Activated naive CD8-positive, alpha-beta T cell treated with anti-CD3 and anti-CD28 coated beads, Interleukin-2, amount 50 U/mL, for 24 hours (primary cell): ENCODE data around the gene DTX3.
"Not testable (repeated sequence)": the region's sequence is repeated elsewhere in the genome, so short reads cannot be mapped to it uniquely, and the experiment has no call there.

Experiments used
- ATAC-seq: fragments of 150-1000 bp; cut with Tn5 transposase; one replicate; pipeline ENCODE4 v1.10.0; 2021
- DNase-seq: peaks from one replicate; pipeline ENCODE4 v3.0.0; 2021
- H3K27ac Mint-ChIP-seq: one replicate; pipeline ENCODE4 v1.8.0; 2021; ENCODE audit warnings: mild to moderate bottlenecking, mixed read lengths
- H3K27me3 Mint-ChIP-seq: one replicate; pipeline ENCODE4 v1.8.0; 2021; ENCODE audit warnings: mixed read lengths
- H3K36me3 Mint-ChIP-seq: one replicate; pipeline ENCODE4 v1.8.0; 2021; ENCODE audit warnings: low read depth, mixed read lengths
- H3K4me1 Mint-ChIP-seq: one replicate; pipeline ENCODE4 v1.8.0; 2021; ENCODE audit warnings: mixed read lengths
- H3K4me3 Mint-ChIP-seq: one replicate; pipeline ENCODE4 v1.8.0; 2021; ENCODE audit warnings: mild to moderate bottlenecking, moderate library complexity, mixed read lengths
- H3K9me3 Mint-ChIP-seq: one replicate; pipeline ENCODE4 v1.8.0; 2021; ENCODE audit warnings: mixed read lengths

Gene DTX3, protein sequence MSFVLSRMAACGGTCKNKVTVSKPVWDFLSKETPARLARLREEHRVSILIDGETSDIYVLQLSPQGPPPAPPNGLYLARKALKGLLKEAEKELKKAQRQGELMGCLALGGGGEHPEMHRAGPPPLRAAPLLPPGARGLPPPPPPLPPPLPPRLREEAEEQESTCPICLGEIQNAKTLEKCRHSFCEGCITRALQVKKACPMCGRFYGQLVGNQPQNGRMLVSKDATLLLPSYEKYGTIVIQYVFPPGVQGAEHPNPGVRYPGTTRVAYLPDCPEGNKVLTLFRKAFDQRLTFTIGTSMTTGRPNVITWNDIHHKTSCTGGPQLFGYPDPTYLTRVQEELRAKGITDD

DNA sequence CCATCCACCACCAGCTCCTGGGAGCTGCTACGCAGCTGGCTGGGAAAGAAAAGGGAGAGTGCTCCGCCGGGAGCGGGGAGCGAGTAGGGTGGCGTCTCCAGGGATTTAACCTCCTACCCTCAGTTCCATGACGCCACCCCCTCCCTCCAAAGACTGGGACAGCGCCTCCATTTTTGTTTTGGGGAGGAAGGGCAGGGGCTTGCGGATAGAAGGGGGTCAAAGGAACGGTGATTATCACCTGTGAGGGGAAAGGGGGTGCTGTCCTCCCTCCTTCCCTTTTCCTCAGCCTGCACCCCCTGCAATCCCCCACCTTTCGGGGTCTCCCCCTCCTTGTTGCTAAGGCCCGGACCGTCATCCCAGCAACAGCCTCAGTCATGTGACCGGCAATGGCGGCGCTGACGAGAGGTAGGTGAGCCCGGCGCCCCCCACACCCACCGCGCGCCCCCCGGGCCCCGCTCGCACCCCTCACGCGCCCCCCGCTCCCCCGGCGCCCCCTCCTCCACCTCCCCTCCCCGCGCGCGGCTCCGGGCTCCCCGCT lies at the start of gene DTX3:
Gene DTX3 (plus strand): TSS at position 371 of the 538 bp plus-strand sequence. CDS start 1,694 bp downstream, outside the sequence.
- no peaks in the 10 kb centered on the region for H3K9me3 Mint-ChIP-seq
- ATAC-seq = peak; percentile 25
- peak; percentile 39 for DNase-seq
- H3K27me3 Mint-ChIP-seq = no peaks in the 10 kb centered on the region
- H3K4me1 Mint-ChIP-seq = peaks cover 21% of the 10 kb centered on the region
- H3K27ac Mint-ChIP-seq = peak within 1 kb of the TSS; percentile 77
- peak within 1 kb of the TSS; percentile 80 for H3K4me3 Mint-ChIP-seq
- H3K36me3 Mint-ChIP-seq = peaks cover 2% of the 10 kb centered on the region

DNA sequence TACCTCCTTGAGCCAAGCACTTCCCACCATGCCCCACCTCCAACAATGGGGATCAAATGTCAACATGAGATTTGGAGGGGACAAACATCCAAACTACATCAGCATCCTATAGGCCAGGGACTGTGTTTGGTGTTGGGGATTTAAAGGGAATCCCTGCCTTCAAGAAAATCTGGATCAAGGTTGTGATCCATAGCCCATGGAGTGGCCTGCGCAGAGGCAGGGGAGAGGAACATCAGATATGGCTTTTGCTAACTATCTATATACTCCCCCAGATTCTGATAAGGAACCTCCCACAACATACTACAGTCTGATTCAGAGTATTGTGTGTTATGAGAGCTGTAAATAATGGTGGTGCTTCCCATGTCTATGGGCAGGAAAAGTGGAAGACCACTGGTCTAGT lies 49.7 kb upstream of the DTX3 start:
- no peaks in the 10 kb centered on the region for H3K9me3 Mint-ChIP-seq
- peaks cover 7% of the 10 kb centered on the region for H3K4me1 Mint-ChIP-seq
- no peak for ATAC-seq
- no peaks in the 10 kb centered on the region for H3K36me3 Mint-ChIP-seq
- peaks cover 4% of the 10 kb centered on the region for H3K27me3 Mint-ChIP-seq
- DNase-seq = no peak
- H3K4me3 Mint-ChIP-seq = no peak overlapping the region
- no peak overlapping the region for H3K27ac Mint-ChIP-seq

DNA sequence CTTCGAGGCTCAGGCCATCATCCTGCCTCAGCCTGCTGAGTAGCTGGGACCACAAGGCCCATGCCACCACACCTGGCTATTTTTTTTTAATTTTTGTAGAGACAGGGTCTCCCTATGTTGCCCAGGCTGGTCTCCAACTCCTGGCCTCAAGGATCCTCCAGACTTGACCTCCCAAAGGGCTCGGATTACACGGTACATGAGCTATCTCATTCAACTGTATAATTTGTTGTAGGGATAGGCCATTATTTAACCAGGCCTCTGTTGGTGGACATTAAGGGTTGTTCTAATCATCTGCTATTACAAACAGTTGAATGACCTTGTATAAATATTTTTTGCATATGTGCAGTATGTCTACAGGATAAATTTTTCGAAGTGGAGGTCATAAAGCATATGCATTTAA lies 45.8 kb upstream of the DTX3 start:
- H3K27me3 Mint-ChIP-seq = no peaks in the 10 kb centered on the region
- H3K4me3 Mint-ChIP-seq = no peak overlapping the region
- H3K4me1 Mint-ChIP-seq = no peaks in the 10 kb centered on the region
- H3K27ac Mint-ChIP-seq = no peak overlapping the region
- no peaks in the 10 kb centered on the region for H3K9me3 Mint-ChIP-seq
- DNase-seq (no peak), ATAC-seq (no peak)
- H3K36me3 Mint-ChIP-seq = no peaks in the 10 kb centered on the region

DNA sequence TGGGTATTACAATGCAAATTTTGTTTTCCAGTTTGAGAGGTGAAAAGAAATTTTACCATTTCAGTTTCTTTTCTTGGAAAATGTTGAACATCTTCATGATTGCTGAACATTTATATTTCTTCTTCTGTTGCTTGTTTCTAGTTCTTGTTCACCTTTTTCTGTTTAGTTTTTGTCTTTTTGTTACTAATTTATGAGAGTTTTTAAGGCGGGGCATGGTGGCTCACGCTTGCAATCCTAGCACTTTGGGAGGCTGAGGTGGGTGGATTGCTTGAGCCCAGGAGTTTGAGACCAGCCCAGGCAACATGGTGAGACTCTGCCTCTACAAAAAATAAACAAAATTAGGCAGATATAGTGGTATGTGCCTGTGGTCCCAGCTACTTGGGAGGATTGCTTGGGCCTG lies 44.1 kb upstream of the DTX3 start:
- ATAC-seq = no peak
- H3K9me3 Mint-ChIP-seq = no peaks in the 10 kb centered on the region

DNA sequence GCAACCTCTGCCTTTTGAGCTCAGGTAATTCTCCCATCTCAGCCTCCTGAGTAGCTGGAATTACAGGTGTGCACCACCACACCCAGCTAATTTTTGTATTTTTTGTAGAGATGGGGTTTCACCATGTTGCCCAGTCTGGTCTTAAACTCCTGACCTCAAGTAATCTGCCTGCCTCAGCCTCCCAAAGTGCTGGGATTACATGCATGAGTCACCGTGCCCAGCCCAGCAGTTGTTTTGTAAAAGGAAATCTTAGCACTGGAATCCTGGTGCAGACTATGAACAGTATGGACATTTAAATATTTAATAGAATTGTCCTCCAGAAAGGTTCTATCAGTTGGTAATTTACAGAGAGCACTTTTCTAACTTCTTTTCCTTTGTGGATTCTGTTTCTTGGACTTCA lies 43.5 kb upstream of the DTX3 start:
- not testable (repeated sequence) for H3K27me3 Mint-ChIP-seq

More for the DNA sequence above, 44.1 kb upstream of the DTX3 start:
- no peaks in the 10 kb centered on the region for H3K27me3 Mint-ChIP-seq
- H3K4me1 Mint-ChIP-seq = no peaks in the 10 kb centered on the region
- no peaks in the 10 kb centered on the region for H3K36me3 Mint-ChIP-seq
- H3K4me3 Mint-ChIP-seq = no peak overlapping the region
- no peak overlapping the region for H3K27ac Mint-ChIP-seq
- no peak for DNase-seq

DNA sequence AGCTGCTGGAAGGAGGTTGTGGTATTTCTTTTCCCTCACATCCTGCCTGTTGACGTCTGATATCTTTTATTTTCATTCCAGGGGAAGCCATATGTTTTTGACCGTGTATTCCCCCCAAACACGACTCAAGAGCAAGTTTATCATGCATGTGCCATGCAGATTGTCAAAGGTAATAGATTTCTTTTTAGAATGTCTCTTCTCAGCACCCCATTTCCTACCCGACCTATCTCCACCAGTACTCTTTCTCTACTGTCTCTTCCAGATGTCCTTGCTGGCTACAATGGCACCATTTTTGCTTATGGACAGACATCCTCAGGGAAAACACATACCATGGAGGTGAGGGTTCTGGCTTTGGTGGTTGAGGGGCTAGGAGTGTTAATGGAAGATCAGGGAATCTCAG lies 41.3 kb upstream of the DTX3 start:
- Mint-ChIP-seq H3K36me3 (no peaks in the 10 kb centered on the region), H3K27me3 (no peaks in the 10 kb centered on the region), H3K4me1 (no peaks in the 10 kb centered on the region), H3K9me3 (no peaks in the 10 kb centered on the region), H3K4me3 (no peak overlapping the region), H3K27ac (no peak overlapping the region)
- DNase-seq (no peak), ATAC-seq (no peak)

More for the DNA sequence above, 43.5 kb upstream of the DTX3 start:
- not testable (repeated sequence) for DNase-seq, H3K4me3 Mint-ChIP-seq, H3K4me1 Mint-ChIP-seq, H3K36me3 Mint-ChIP-seq, ATAC-seq, H3K27ac Mint-ChIP-seq, H3K9me3 Mint-ChIP-seq

DNA sequence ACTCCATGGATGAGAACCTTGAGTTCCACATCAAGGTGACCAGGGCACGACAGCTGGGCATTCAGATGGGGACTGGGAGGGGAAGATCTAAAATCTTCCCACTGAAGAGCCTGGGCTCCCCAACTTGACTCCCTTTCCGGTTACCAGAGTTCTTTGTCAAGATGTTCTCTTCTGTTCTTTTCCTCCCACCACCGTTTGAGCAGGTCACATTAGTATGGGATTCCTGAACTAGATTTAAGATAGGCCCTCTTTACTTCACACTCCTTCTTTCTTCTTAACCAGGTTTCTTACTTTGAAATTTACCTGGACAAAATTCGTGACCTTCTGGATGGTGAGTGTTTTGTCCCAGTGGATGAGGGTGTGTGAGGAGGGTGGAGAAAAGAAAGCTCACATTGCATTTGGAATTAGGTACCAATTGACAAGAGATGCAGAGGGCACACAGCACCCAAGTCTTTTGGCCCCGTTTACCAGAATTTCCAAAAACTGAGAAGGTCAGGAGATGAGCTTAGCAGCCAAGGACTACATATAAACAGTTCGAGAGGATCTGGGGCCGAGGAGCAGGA lies 40.4 kb upstream of the DTX3 start:
- Mint-ChIP-seq H3K4me3 (no peak overlapping the region), H3K9me3 (no peaks in the 10 kb centered on the region), H3K27me3 (no peaks in the 10 kb centered on the region), H3K4me1 (no peaks in the 10 kb centered on the region), H3K27ac (no peak overlapping the region), H3K36me3 (no peaks in the 10 kb centered on the region)
- ATAC-seq (no peak), DNase-seq (no peak)

DNA sequence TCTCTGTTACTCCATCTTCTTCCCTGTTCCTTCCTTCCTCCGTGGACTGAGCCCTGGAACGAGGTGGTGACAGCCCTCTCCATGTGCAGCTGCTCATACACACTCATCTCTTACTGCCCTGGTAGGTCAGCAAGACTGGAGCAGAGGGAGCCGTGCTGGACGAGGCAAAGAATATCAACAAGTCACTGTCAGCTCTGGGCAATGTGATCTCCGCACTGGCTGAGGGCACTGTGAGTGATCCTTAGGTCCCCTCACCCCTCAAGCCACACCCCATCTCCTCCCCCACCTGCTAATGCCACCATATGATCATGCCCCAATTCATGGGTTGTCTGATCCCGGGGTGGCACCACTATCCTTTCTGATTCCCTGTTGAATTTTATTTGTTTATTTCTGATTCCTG lies 35.8 kb upstream of the DTX3 start:
- ATAC-seq (no peak), DNase-seq (no peak)
- Mint-ChIP-seq H3K27me3 (no peaks in the 10 kb centered on the region), H3K27ac (no peak overlapping the region), H3K4me3 (no peak overlapping the region), H3K4me1 (no peaks in the 10 kb centered on the region), H3K36me3 (no peaks in the 10 kb centered on the region), H3K9me3 (no peaks in the 10 kb centered on the region)

DNA sequence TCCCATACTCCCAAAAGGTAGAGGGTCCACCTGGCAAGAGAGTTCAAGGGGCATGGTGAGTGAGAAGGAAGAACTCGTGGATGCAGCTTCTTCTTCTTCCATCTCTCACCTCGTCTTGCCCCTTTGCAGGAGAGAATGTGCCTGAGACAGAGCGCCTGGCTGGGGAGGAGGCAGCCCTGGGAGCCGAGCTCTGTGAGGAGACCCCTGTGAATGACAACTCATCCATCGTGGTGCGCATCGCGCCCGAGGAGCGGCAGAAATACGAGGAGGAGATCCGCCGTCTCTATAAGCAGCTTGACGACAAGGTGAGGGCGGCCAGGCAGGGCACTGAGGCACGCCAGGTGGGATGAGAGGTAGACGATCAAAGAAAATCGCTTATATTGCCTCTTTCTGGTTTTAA lies 34.8 kb upstream of the DTX3 start:
- Mint-ChIP-seq H3K36me3 (no peaks in the 10 kb centered on the region), H3K4me3 (no peak overlapping the region), H3K4me1 (no peaks in the 10 kb centered on the region), H3K27ac (no peak overlapping the region), H3K27me3 (no peaks in the 10 kb centered on the region), H3K9me3 (no peaks in the 10 kb centered on the region)
- ATAC-seq = no peak
- DNase-seq = no peak

DNA sequence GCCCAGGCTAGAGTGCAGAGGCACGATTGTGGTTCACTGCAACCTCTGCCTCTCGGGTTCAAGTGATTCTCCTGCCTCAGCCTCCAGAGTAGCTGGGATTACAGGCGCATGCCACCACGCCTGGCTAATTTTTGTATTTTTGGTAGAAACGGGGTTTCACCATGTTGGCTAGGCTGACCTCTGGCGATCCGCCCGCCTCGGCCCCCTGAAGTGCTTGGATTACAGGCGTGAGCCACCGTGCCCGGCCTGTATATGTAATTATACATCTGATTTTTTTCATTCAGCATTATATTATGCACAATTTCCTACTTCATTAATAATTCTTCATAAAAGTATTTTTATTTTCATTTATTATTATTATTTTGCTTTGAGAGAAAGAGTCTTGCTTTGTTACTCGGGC lies 34.2 kb upstream of the DTX3 start:
- H3K27ac Mint-ChIP-seq, ATAC-seq, H3K4me3 Mint-ChIP-seq, H3K36me3 Mint-ChIP-seq, H3K9me3 Mint-ChIP-seq, H3K27me3 Mint-ChIP-seq, H3K4me1 Mint-ChIP-seq, DNase-seq: not testable (repeated sequence)

DNA sequence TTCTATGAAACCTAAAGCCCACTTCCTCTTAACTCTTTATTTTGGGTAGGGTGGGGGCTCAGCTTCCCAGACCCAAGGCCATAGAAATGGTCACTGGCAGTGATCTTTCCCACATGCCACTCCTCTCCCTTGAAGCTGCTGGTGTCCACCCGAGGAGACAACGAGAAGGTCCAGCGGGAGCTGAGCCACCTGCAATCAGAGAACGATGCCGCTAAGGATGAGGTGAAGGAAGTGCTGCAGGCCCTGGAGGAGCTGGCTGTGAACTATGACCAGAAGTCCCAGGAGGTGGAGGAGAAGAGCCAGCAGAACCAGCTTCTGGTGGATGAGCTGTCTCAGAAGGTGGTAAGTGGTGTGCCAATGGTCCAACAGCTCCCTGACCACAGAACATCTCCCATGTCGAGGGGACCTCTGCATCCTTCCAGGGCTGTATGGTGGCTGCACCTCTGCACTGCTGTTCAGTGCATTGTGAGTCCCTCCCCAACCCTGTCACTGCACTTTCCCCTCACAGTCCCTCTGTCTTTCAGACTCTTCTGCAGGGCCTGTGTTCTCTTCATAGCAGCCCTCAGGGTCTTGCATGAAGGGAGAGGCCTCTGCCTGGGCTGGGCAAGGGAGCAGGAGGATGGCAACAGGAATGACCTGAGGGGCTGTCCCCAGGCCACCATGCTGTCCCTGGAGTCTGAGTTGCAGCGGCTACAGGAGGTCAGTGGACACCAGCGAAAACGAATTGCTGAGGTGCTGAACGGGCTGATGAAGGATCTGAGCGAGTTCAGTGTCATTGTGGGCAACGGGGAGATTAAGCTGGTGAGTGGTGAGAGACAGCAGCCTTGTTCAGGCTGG lies 32.5 kb upstream of the DTX3 start:
- ATAC-seq (no peak), DNase-seq (no peak)
- Mint-ChIP-seq H3K27me3 (no peaks in the 10 kb centered on the region), H3K4me1 (no peaks in the 10 kb centered on the region), H3K4me3 (no peak overlapping the region), H3K9me3 (no peaks in the 10 kb centered on the region), H3K36me3 (no peaks in the 10 kb centered on the region), H3K27ac (no peak overlapping the region)

DNA sequence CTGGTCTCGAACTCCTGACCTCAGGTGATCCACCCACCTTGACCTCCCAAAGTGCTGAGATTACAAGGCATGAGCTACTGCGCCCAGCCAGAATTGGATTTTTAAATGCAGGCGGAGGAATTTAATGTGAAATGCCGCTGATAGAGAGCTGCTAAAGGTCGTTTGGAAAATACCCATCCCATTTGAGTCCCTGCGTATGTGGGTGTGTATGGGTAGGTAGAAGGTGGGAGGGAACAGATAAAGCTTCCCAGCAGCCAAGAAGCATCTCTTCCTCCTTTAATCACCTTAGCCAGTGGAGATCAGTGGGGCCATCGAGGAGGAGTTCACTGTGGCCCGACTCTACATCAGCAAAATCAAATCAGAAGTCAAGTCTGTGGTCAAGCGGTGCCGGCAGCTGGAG lies 29.8 kb upstream of the DTX3 start:
- Mint-ChIP-seq H3K4me3 (no peak overlapping the region), H3K27ac (no peak overlapping the region), H3K4me1 (no peaks in the 10 kb centered on the region), H3K27me3 (no peaks in the 10 kb centered on the region), H3K36me3 (no peaks in the 10 kb centered on the region), H3K9me3 (no peaks in the 10 kb centered on the region)
- no peak for DNase-seq
- no peak for ATAC-seq

DNA sequence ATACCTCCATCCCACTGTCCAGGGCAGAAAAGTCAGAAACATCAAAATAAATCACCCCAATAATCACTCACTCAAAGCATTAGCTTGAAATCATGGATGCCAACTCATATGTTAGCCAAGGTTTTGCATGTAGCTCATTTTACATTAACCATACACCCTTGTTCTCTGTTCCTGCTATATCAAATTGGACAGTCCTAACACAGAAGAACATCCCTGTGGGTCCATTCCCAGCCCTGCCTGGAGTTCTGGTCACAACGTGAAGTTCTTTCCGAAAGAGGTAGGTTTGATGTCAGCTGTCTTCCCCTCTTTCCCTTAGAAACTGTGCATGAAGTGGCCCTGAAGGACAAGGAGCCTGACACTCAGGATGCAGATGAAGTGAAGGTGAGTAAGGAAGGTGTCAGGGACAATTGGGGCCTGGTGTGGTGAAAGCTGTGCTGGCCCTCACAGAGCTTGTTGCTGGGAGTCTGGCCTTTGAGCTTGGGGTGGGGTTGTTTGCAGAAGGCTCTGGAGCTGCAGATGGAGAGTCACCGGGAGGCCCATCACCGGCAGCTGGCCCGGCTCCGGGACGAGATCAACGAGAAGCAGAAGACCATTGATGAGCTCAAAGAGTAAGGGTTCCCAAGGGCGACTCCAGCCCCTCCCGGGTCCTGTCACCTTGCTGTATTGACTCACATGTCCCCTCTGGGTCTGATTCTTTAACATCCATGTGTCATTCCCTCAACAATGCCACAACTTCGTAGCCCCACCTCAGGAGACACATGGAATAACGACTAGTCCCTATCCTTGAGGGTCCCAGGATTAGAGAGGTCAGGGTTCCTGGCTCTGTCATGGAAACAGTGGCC lies 28.6 kb upstream of the DTX3 start:
- ATAC-seq = no peak
- no peaks in the 10 kb centered on the region for H3K4me1 Mint-ChIP-seq
- no peaks in the 10 kb centered on the region for H3K9me3 Mint-ChIP-seq
- H3K4me3 Mint-ChIP-seq = no peak overlapping the region
- H3K27ac Mint-ChIP-seq = no peak overlapping the region
- DNase-seq = no peak
- H3K27me3 Mint-ChIP-seq = no peaks in the 10 kb centered on the region
- no peaks in the 10 kb centered on the region for H3K36me3 Mint-ChIP-seq

DNA sequence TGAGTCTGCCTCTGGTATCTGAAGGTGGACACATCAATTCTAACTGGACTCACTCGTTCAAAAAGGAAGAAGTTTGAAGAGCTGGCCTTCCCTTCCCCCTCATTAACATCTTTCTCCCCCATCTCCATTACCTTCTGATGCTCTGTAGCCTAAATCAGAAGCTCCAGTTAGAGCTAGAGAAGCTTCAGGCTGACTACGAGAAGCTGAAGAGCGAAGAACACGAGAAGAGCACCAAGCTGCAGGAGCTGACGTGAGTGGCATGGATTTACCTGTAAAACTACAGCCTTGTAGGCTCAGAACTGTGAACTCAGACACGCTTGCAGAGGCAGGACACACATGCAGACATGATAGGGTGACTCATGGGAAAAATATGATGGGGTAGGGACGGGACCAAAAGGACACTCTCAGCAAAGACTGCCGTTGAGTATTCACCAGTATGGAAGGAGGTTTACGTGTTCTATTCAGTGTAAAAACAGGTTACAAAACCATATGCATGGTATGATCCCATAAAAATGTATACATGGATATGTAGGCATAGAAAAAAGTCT lies 27.9 kb upstream of the DTX3 start:
- no peak overlapping the region for H3K27ac Mint-ChIP-seq
- H3K36me3 Mint-ChIP-seq = no peaks in the 10 kb centered on the region
- no peak overlapping the region for H3K4me3 Mint-ChIP-seq
- ATAC-seq = no peak
- no peak for DNase-seq
- H3K27me3 Mint-ChIP-seq = no peaks in the 10 kb centered on the region
- no peaks in the 10 kb centered on the region for H3K4me1 Mint-ChIP-seq
- no peaks in the 10 kb centered on the region for H3K9me3 Mint-ChIP-seq
